Fibroblast of skin of back (primary cell): ENCODE data around the gene CRYBA1.
"Not testable (repeated sequence)": the region's sequence is repeated elsewhere in the genome, so short reads cannot be mapped to it uniquely, and the experiment has no call there.

Experiments used
- DNase-seq: peaks from one replicate; pipeline ENCODE4 v3.0.0-alpha.2; 2013

Gene CRYBA1

DNA sequence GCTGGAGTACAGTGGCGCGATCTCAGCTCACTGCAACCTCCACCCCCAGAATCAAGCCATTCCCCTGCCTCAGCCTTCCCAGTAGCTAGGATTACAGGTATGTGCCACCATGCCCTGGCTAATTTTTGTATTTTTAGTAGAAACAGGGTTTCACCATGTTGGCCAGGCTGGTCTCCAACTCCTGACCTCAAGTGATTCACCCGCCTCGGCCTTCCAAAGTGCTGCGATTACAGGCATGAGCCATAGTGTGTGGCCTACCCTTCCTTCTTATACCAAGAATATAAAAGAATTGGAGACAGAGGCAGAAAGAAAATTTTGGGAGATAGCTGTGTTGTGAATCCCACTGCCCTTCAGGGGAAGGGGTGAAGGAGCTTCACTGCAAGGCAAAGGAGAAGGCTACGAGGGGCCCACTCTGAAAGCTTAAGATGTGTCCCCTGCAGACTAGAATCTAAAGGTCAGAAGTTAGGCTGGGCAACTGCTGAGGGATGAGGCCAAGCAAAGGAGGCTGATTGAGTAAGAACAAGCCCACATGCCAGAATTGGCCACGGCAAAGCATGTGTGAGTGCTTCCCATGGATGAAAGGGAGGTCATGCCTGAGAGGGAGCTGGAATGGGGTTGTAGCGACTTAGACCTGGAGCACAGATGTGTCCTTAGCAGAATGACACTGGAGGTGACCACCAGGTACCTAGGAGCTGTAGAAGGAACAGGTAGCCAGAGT, 8.4 kb upstream of the CRYBA1 start:
- no peak for DNase-seq

GRCh38 chr17:29240477-29240876, 6.2 kb upstream of the CRYBA1 start:
- DNase-seq = no peak

GRCh38 chr17:29240968-29241963, 5.4 kb upstream of the CRYBA1 start:
- DNase-seq = peak; percentile 98

GRCh38 chr17:29242051-29242450, 4.6 kb upstream of the CRYBA1 start:
- DNase-seq = no peak

DNA sequence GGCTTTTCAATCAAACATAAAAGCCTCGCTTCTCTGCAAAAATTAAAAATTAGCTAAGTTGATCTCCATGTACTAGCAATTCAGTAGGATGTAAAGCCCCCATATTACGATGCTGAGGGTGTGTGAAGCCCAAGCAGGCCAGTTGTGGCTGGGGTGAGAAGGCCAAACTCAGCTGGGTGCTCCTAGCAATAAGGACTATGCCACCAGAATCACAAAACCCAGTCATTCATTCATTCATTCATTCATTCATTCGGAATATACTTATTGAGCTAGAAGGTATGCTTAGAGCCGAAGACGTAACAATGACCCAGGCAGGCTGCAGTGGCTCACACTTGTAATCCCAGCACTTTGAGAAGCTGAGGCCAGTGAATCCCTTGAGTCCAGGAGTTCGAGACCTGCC, 3.9 kb upstream of the CRYBA1 start:
- no peak for DNase-seq

- DNase-seq = peak; percentile 56
Observed at GRCh38 chr17:29243792-29244191, 2.9 kb upstream of the CRYBA1 start.

DNA sequence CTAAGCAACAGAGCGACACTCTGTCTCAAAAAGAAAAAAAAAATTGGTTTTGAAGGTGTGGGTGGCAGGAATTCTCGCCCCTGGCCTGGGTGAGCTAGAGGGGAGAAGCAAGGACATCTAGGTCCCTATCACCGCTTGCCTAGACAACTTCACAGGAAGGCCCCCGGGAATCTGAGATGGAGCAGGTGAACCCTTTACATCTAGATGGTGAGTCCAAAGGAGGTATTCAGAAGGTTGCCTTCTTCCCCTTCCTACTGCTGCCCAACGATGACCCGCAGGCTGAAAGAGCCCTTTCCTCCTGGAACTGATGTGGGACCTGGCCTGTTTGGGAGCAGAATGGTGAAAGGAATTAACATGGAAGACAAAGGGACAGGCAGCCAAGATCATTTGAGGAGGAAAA, 1.3 kb upstream of the CRYBA1 start:
- DNase-seq = no peak

DNA sequence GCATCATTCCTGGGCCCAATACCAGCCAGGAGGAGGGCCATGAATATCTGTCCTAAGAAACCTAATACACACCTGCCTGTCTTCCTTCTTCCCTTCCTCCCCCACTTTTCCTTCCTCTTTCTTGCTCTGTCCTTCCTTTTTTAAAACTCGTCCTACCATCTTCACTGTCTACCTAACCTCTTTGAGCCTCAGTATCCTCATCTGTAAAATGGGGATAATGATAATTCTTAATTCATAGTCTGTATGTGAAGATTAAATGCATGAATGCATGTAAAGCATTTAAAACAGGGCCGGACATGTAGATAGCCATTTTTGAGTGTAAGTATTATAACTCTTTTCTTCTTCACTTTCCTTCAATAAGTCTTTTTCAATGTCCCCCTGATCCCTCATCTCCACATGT, 560 bp downstream of the CRYBA1 start:
- DNase-seq = no peak

DNA sequence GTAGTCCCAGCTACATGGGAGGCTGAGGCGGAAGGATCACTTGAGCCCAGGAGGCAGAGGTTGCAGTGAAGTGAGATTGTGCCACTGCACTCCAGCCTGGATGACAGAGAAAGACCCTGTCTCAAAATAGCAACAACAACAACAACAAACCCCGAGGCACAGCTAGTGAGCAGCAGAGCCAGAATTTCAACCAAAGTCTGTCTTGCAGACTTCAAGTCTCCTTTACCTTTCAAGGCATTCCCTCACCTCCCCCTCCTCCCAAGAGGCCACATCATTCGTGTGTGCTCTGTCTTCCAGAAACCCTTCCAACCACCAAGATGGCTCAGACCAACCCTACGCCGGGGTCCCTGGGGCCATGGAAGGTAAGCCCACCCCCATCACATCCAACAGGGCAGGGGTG, 2.2 kb downstream of the CRYBA1 start:
- no peak for DNase-seq

DNA sequence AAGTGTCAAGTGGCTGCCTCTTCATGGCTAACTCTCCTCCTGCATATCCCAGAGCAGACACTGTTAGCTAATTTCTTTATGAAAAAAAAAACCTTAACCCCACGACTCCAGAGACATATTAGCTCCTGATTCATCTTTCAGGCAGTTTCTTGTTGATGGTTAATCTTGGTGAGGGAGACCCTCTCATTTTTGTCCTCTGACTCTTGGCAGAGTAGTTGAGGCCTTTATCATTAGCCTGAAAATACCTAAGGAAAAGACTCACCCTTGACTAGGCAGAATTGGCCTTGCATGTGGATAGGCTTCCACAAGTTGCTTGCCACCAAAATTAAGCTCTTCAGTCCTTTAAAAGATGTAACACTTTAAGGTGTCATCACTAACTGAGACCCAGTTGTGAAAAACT, 4.0 kb downstream of the CRYBA1 start:
- peak; percentile 92 for DNase-seq

DNA sequence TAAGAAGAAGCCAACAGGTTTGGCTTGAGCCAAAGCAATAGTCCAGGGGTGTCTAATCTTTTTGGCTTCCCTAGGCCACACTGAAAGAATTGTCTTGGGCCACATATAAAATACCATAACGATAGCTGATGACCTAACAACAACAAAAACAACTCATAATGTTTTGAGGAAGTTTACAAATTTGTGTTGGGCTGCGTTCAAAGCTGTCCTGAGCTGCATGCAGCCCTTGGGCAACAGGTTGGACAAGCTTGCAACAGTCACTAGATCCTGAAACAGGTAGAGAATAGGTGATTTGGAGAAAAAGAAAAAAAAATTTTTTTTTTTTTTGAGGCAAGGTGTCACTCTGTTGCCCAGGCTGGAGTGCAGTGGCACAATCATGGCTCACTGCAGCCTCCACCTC, 4.5 kb downstream of the CRYBA1 start:
- no peak for DNase-seq

DNA sequence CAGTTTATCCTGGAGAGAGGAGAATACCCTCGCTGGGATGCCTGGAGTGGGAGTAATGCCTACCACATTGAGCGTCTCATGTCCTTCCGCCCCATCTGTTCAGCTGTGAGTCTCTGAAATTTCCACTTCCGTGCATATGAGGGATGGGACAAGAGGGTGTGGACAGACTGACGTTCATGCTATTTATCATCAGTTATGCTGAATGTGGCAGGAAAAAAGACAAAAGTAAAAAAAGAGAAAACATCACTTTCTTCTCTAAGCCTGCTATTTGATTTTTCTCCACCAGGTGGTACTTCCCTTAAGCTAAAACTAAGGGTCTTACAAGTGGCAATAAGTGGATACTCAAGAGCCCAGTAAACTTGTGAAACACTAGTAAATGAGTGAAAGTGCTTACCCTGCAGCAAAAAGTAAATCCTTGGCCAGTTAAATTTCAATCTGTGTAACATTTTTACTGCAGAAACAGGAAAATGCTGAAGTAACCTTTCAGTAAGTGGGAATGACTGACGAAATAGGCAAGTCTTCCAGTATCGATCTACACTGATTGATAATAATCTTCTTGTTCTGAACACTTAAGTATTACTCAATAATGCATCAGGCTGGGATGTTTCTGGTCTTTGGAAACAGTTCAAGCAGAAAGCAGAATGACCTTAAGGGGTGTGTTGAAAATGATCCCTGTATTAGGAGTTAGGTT, 5.6 kb downstream of the CRYBA1 start:
- DNase-seq = peak; percentile 69

DNA sequence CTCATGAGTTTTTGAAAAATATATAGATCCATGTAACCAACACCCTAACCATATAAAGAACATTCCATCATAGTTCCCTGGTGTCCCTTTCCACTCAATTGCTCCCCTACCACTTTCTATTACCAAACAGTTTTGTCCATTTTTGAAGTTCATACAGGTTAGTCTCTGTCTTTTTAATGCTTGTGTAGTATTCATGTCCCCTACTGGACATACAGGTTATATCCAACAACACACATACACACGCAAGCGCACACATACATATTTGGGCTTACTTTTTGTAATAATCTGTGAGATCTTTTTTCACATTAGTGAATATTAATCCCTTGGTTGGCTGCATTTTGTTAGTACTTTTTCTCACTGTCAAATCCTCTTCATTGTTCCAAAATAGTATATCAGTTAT, 6.4 kb downstream of the CRYBA1 start:
- no peak for DNase-seq

DNA sequence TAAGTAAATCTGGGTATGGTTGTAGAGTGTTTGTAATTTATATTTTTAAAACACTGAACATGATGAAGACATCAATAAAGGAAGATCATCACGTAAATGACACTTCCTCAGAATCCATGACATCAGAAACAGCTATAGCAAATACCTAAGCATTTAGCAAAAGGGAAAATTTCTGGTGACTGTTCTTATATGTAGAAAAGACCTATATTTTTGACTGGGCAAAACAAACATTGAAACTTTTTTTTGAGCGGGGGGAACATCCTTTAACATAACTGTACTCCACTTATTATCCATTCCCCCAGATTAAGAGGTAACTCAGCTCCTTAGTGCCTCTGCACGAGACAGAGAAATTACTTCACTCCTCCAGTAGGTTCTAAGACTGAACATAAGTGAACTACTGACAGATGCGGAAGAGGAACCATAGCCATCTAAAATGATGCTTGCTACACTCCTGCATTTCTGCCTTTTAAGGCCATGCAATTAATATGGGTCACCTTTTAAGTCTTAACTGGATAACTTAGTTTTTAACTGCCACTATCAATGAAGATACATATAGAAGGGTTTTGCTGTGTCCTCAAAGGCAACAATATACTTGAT, 9.4 kb downstream of the CRYBA1 start:
- DNase-seq = no peak

DNA sequence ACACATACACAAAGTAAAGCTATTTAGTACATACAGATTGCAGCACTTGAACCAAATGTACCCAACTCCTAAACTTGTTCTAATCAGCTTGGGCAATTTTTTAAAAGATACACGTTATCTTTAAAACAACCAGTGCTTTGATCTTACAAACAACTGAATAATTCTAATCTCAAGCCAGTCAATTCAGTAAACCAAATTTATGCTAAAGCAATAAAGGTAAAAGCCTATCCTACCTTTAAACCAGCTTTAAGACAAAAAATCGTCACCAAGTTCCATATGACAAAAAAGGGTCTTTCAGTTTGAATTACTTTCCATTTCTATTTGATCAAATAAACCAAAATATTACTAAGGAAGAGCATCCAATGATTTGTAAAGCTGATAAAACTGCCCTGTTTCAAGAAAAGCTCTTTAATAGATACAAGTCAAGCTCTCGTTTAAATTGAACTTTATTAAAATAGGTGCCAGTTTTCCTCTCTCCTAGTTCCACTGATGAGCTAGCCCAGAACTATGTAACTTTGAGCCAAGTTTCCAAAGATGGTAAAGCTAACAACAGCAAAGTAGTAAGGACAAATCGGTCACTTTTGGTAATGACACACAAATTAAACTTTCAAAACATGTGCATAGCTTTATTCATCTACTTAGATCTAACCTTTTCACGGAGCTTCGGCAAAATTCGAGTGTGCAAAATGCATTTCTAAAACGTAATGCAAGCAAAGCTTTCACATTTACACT, 10.2 kb downstream of the CRYBA1 start:
- peak; percentile 81 for DNase-seq

GRCh38 chr17:29257756-29258155, 11.1 kb downstream of the CRYBA1 start:
- no peak for DNase-seq

GRCh38 chr17:29263916-29264315, 17.3 kb downstream of the CRYBA1 start:
- no peak for DNase-seq

DNA sequence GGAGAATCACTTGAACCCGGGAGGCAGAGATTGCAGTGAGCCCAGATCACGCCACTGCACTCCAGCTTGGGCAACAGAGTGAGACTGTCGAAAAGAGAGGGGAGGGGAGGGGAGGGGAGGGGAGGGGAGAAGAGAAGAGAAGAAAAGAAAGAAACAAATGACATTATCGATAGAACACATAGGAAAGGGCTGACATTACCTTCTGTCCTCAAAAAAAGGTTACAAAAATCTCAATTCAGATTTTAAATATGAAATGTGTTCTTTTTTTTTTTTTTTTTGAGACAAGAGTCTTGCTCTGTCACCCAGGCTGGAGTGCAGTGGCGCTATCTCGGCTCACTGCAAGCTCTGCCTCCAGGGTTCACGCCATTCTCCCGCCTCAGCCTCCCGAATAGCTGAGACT, 25.3 kb downstream of the CRYBA1 start:
- not testable (repeated sequence) for DNase-seq

DNA sequence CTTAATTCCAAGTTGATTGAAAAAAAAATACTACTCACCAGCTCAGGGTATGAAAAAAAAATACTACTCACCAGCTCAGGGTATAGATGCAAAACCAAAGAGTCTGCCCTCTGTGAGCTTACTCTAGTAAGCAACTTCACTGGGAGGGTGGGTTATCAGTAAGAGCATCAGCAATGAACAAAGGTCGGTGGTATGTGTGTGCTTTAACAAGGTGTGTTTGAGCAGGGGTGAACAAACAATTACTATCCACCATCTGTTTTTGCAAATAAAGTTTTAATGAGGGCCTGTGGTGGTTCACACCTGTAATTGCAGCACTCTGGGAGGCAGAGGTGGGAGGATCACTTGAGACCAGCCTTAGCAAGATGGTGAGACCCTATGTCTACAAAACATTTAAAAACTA, 27.3 kb downstream of the CRYBA1 start:
- no peak for DNase-seq

DNA sequence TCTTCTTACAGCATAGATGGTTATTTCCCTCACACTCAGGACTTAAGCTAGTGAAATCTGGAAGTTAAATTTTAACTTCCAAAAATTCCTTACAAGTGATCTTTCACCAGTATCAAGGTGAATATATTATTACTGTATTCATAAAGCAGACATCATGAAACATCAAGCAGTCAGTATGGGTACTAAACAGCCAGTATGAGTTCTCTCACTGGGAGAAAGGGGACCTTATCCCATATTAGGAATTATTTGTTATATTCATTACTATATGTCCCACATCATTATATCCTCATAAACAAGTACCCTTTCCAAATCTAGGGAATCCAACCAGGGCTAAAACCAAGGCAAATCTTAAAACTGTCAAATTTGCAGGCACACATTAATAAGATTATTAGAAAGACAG, 32.0 kb downstream of the CRYBA1 start:
- DNase-seq = no peak

DNA sequence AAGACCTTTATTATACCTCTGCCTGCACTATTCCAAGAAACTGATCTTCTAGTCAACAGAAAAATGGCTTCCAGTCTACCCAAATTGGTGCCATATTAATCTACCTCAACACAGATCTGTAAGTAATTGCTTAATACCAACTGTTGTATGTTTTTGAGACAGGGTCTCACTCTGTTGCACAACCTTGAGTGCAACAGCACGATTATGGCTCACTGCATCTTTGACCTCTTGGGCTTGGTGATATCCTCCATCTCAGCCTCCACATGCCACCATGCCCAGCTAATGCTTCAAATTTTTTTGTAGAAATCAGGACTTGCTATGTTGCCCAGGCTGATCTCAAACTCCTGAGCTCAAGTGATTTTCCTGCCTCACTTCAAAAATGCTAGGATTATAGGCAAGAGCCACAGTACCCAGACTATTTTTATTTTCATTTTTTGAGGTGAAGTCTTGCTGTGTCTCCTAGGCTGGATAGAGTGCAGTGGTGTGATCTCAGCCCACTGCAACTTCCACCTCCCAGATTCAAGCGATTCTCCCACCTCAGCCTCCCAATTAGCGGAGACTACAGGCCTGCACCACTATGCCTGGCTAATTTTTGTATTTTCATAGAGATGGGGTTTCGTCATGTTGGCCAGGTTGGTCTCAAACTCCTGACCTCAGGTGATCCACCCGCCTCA, 32.9 kb downstream of the CRYBA1 start:
- no peak for DNase-seq

- DNase-seq = peak; percentile 17
Observed at GRCh38 chr17:29283496-29283895, 36.8 kb downstream of the CRYBA1 start.
